ENCODE data around the gene KCTD17. TPM values are rescaled to one million over a fixed set of nuclear protein-coding genes. Genes with fewer than 3 reads are reported as not detected.

The KCTD17 gene
- total and polyA plus RNA-seq, 2 of the 13 experiments (the other 11 are each of a cell fraction or from before 2014, with no cell fraction given) = 5.3 to 11.7 TPM

DNA sequence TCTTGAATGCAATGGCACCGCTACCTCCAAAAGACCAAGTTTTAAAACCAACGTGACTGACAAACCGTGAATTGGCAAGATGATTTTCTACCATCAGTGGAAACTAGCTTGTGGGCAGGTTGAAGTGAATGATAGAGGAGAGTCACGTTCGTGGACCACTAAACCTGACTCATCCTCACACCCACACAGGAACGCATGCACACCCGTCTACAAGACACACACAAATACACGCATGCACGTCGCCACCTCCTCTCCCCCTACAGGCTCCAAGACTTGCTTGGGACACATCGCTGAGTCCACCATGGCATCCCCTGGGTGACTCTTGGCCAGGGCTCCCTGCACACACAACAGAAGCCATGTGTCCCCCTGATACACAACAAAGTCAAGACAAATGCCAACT lies 43.6 kb downstream of the KCTD17 start:
- H3K36me3 ChIP-seq (replicated peaks in 1 of 2; ENCODE audit: control insufficient read depth in 1 of 2, insufficient read depth in 2 of 2, low read length in 2 of 2) = no peaks in the 10 kb centered on the region
- no peaks in the 10 kb centered on the region for H3K79me2 ChIP-seq (ENCODE audit: insufficient read depth, low read length)
- H3K9me3 ChIP-seq (ENCODE audit: low read length) = no peaks in the 10 kb centered on the region
- POLR2A ChIA-PET = no interaction called here
- in situ Hi-C loops (cut with HindIII; ENCODE audit: extremely low pct_ligation_motif_present, low pct_unique_long_range_greater_than_20kb) (no loop called here), intact Hi-C loops (cut with micrococcal nuclease; ENCODE audit: unreplicated experiment) (no loop called here)
- 89% methylated on average over 11 of the region's 11 CpGs for WGBS (ENCODE audit: low lambda C conversion rate)
- BruUV-seq (replicated peaks) = no TSS peak
- no peak overlapping the region for H3K27ac ChIP-seq (ENCODE audit: extremely low read length, insufficient read depth, low read length)
- FAIRE-seq = no peak
- no peaks in the 10 kb centered on the region for H3K27me3 ChIP-seq (ENCODE audit: control insufficient read depth in 1 of 2, insufficient read depth in 2 of 2, low read length in 2 of 2)
- H3K4me3 ChIP-seq (replicated peaks in 1 of 3; ENCODE audit: insufficient read depth in 1 of 3, low read depth in 2 of 3, low read length in 3 of 3) = no peak overlapping the region
- H3K9ac ChIP-seq (ENCODE audit: insufficient read depth, low read depth, low read length) = no peak overlapping the region
- no peak for DNase-seq (ENCODE audit: low spot score)
- H3K4me2 ChIP-seq (ENCODE audit: low read depth, low read length) = no peak overlapping the region
- CTCF ChIA-PET (ENCODE audit: low intra/inter-chr PET ratio, low total read pairs) = no interaction called here
- H4K20me1 ChIP-seq (ENCODE audit: insufficient read depth, low read length) = no peaks in the 10 kb centered on the region
- no peak for ATAC-seq
- H2AFZ ChIP-seq (ENCODE audit: low read length) = no peak overlapping the region
- H3K4me1 ChIP-seq (ENCODE audit: insufficient read depth, low read length) = no peaks in the 10 kb centered on the region
- no peak for TF ChIP-seq MTA3 (CRISPR knock-in tag; IDR thresholded peaks at IDR 0.05)
- TF ChIP-seq ZNF629 (CRISPR knock-in tag; conservative IDR thresholded peaks at IDR 0.05) = no peak
- no peak for TF ChIP-seq ARNTL (CRISPR knock-in tag; IDR thresholded peaks at IDR 0.05)
- no peak for TF ChIP-seq SP1 (IDR thresholded peaks at IDR 0.05)
- TF ChIP-seq SP1 (CRISPR knock-in tag; IDR thresholded peaks at IDR 0.05) = no peak
- TF ChIP-seq, protein P1, sequence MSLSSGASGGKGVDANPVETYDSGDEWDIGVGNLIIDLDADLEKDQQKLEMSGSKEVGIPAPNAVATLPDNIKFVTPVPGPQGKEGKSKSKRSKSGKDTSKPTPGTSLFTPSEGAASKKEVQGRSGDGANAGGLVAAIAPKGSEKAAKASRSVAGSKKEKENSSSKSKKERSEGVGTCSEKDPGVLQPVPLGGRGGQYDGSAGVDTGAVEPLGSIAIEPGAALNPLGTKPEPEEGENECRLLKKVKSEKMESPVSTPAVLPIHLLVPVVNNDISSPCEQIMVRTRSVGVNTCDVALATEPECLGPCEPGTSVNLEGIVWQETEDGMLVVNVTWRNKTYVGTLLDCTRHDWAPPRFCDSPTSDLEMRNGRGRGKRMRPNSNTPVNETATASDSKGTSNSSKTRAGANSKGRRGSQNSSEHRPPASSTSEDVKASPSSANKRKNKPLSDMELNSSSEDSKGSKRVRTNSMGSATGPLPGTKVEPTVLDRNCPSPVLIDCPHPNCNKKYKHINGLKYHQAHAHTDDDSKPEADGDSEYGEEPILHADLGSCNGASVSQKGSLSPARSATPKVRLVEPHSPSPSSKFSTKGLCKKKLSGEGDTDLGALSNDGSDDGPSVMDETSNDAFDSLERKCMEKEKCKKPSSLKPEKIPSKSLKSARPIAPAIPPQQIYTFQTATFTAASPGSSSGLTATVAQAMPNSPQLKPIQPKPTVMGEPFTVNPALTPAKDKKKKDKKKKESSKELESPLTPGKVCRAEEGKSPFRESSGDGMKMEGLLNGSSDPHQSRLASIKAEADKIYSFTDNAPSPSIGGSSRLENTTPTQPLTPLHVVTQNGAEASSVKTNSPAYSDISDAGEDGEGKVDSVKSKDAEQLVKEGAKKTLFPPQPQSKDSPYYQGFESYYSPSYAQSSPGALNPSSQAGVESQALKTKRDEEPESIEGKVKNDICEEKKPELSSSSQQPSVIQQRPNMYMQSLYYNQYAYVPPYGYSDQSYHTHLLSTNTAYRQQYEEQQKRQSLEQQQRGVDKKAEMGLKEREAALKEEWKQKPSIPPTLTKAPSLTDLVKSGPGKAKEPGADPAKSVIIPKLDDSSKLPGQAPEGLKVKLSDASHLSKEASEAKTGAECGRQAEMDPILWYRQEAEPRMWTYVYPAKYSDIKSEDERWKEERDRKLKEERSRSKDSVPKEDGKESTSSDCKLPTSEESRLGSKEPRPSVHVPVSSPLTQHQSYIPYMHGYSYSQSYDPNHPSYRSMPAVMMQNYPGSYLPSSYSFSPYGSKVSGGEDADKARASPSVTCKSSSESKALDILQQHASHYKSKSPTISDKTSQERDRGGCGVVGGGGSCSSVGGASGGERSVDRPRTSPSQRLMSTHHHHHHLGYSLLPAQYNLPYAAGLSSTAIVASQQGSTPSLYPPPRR (CRISPR knock-in tag; IDR thresholded peaks at IDR 0.05; ENCODE audit: borderline replicate concordance) = no peak
- no peak for TF ChIP-seq EP300 (IDR thresholded peaks at IDR 0.05; ENCODE audit: low read depth in 2 of 2, low read length in 2 of 2)
- TF ChIP-seq EP300 (CRISPR knock-in tag; IDR thresholded peaks at IDR 0.05; ENCODE audit: borderline replicate concordance) = no peak
- TF ChIP-seq, protein P2, sequence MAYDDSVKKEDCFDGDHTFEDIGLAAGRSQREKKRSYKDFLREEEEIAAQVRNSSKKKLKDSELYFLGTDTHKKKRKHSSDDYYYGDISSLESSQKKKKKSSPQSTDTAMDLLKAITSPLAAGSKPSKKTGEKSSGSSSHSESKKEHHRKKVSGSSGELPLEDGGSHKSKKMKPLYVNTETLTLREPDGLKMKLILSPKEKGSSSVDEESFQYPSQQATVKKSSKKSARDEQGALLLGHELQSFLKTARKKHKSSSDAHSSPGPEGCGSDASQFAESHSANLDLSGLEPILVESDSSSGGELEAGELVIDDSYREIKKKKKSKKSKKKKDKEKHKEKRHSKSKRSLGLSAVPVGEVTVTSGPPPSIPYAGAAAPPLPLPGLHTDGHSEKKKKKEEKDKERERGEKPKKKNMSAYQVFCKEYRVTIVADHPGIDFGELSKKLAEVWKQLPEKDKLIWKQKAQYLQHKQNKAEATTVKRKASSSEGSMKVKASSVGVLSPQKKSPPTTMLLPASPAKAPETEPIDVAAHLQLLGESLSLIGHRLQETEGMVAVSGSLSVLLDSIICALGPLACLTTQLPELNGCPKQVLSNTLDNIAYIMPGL (CRISPR knock-in tag; IDR thresholded peaks at IDR 0.05; ENCODE audit: borderline replicate concordance in 1 of 2, low read depth in 1 of 2) = no peak
- TF ChIP-seq, protein P3, sequence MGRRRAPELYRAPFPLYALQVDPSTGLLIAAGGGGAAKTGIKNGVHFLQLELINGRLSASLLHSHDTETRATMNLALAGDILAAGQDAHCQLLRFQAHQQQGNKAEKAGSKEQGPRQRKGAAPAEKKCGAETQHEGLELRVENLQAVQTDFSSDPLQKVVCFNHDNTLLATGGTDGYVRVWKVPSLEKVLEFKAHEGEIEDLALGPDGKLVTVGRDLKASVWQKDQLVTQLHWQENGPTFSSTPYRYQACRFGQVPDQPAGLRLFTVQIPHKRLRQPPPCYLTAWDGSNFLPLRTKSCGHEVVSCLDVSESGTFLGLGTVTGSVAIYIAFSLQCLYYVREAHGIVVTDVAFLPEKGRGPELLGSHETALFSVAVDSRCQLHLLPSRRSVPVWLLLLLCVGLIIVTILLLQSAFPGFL (CRISPR knock-in tag; IDR thresholded peaks at IDR 0.05) = no peak
- no peak for TF ChIP-seq SMARCE1 (IDR thresholded peaks at IDR 0.05; ENCODE audit: borderline replicate concordance)
- no peak for TF ChIP-seq NFKBIZ (CRISPR knock-in tag; IDR thresholded peaks at IDR 0.05)
- no peak for TF ChIP-seq ZNF138 (CRISPR knock-in tag; IDR thresholded peaks at IDR 0.05; ENCODE audit: low read depth)
- TF ChIP-seq, protein P4, sequence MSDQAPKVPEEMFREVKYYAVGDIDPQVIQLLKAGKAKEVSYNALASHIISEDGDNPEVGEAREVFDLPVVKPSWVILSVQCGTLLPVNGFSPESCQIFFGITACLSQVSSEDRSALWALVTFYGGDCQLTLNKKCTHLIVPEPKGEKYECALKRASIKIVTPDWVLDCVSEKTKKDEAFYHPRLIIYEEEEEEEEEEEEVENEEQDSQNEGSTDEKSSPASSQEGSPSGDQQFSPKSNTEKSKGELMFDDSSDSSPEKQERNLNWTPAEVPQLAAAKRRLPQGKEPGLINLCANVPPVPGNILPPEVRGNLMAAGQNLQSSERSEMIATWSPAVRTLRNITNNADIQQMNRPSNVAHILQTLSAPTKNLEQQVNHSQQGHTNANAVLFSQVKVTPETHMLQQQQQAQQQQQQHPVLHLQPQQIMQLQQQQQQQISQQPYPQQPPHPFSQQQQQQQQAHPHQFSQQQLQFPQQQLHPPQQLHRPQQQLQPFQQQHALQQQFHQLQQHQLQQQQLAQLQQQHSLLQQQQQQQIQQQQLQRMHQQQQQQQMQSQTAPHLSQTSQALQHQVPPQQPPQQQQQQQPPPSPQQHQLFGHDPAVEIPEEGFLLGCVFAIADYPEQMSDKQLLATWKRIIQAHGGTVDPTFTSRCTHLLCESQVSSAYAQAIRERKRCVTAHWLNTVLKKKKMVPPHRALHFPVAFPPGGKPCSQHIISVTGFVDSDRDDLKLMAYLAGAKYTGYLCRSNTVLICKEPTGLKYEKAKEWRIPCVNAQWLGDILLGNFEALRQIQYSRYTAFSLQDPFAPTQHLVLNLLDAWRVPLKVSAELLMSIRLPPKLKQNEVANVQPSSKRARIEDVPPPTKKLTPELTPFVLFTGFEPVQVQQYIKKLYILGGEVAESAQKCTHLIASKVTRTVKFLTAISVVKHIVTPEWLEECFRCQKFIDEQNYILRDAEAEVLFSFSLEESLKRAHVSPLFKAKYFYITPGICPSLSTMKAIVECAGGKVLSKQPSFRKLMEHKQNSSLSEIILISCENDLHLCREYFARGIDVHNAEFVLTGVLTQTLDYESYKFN (CRISPR knock-in tag; conservative IDR thresholded peaks at IDR 0.05) = no peak
- TF ChIP-seq KAT2B (IDR thresholded peaks at IDR 0.05; ENCODE audit: borderline replicate concordance, low read depth, low read length) = no peak
